HG02623 (cell line): ENCODE measurements around the gene SF3A2.

ENCODE experiments used
- ATAC-seq: cut with Tn5 transposase; IDR thresholded peaks from one replicate; pipeline ENCODE4 v1.9.1; 2021; ENCODE audit warnings: moderate library complexity; ENCODE audit not compliant: unreplicated experiment

SF3A2 gene

DNA sequence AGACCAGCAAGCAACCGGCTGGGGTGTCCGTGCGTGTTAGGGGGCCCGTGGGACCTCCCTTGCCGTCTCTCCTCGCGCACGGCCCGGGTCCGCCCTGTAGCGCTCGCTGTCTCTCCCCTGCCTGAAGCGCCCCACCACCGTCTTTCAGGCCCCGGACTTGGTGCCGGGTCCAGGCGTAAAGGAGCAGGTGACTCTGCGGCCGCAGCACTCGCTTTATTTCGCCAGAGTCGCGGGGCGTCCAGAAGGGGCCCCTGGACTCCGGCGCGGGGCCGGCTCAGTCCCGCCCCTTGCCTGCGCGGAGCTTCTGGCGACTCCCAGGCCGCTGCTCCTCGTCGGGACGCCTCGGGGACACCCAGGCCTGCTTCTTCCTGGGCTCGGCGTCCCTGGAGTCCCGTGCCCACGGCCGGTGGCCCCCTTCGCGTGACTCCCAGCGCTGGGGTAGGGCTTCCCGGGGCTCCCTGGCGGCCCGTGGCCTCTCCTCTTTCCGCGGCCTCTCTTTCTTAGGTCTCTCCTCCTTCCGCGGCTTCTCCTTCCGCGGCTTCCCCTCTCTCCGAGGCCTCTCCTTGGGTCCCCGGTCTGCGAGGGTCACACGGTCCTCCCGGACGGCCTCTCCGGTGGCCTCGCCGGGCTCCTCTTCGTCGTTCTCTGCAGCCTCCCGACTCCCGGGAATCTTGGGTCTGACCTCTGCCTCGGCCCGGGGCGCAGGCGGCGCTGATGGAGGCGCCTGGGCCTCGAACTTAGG is 15.6 kb downstream of the SF3A2 start:
- ATAC-seq = no peak

DNA sequence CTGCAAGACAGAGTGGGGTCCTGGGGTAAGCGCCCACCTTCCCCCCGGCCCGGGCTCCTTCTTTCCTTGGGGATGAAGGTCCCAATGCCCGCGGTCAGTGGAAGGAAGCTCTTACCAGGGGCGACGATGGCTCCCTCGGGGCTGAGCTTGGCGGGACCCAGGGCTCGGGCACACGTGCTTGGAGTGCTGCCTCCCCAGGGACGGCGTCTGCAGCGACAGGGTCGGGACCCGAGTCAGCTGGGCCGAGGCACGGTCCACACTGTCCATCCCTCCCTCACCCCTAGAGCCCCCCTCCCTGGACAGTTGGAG is 16.1 kb downstream of the SF3A2 start:
- no peak for ATAC-seq

DNA sequence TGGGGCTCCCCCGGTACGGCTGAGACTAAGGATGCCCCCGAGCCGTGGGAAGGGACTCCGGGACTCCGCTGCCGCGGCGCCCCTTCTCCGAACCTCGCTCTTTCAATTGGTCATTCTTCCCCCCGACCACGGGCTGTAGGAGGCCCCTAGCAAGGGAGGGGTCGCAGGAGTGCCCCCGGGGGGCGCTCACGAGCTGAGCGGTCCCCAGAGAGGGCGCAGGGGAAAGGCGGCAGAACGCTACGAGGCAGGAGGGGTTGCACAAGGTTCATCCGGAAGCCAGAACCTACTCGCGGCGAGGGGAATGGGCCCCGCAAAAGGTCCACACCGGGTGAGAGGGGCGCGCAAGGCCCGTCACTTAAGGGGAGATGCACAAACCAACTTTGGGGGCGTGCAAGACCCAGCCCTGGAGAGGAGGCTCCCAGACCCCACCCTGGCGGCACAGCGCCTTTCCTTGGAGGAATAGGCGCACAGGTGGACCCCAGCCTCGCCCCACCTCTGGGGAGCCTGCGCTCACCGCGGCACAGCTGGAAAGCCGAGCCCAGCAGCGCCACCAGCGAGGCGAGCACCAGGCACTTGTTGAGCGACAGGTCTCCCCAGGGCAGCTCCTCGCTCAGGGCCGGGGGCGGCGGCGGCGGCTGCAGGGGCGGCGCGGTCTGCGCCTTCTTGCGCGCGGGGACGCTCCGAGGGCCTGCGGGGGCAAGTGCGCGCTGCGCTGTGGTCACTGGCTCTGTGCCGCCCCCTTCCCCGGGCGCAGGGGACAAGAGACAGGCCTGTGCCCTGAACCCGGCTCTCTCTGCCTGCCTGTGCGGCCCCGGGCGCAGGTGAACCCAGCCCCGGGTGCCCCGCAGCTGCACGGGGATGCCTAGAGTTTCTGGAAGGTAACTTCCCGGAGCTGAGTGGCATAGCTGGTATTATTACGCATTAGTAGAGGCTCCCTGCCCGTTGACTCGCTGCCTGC is 16.8 kb downstream of the SF3A2 start:
- no peak for ATAC-seq

DNA sequence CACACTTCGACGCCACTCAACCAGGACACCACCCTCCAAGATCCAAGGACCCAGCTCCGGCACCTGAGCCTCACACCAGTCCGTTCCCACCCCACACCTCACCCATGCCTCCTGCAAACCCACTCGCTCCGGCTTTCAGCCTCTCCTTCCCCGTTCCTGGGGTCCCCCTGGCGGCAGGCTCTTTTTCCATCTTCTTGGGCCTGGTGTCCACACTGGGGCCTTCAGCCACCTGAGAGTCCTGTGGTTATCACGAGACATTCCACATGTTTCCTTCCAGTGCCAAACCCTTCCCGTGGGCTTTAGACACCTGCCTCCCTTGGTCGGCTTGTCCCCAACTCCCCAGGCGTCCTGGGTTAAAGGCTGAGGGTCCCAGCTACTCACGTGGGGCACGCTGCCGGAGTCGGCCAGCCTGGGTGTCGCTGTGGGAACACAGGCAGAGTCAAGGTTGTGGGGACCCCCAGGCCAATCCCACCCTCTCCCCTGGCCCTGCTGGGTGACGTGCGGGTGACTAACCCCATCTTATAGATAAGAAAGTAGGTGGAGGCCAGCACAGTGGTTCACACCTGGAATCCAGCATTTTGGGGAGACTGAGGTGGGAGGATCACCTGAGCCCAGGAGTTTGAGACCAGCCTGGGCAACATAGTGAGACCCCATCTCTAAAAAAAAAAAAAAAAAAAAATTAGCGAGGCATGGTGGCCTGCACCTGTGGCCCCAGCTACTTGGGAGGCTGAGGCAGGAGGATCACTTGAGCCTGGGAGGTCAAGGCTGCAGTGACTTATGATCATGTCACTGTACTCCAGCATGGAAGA is 17.6 kb downstream of the SF3A2 start:
- no peak for ATAC-seq

DNA sequence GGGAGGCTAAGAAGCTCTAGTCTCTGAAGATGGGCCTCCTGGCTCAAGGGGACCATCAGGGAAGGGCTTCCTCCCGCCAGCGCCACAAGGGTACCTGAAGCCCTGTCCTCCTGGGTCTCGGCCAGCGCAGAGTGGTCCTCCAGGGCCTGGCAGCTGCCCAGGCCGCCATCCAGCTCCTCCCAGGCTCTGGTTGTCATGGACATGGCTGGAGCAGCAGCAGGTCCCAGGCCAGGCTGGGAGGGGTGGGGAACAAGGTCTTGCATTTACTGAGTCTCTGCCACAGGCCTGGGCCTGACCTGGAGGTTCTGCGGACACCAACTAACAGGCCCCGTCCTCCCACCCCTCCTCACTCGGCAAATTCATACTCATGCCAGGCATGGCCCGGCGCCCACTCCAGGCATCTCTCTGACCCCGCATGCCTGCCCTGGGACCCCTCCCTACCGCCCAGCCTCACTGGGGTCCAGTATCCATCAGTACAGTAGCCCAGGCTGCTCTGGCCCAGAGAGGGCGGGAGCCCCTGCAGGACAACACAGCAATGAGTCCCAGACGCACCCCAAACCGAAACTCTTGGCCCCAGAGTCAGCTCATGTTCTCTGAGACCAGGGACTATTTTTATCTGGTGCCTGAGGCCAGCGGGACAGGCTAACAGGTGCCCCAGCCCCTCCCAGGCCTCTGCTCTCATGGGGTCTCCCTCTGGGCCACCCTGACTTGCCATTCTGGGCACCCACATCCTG is 18.7 kb downstream of the SF3A2 start:
- ATAC-seq = no peak

DNA sequence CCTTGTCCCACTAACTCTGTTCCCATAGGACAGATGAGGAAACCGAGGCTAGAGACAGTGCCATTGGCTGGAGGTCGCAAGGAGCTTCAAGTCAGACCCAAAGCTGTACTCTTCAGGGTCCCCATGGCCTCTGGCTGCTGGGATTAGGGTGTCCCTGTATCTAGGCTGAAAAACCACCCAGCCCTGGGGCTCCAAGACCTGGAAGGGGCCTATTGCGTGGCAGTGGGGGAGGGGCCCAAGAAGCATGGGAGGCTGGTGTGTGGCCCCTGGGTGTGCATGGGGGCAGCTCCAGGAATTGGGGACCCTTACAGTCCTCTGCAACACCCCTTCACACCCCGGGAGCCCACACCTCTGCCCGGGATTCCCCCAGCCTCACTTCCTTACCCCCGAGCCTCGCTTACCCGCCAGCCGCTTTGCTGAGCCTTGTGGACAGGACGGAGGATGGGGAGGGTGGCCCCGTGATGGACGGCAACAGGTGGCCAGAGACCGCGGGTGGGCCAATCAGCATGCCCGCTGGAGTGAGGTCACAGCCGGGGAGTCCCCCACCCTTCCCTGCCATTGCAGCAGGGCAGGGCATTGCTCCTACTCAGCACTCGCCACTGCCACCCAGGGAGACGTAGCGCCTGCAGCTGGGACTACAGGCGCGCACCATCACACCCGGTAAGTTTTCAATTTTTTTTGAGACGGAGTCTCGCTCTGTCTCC is 19.5 kb downstream of the SF3A2 start, which contains the start of gene JSRP1:
JSRP1 (minus strand) TSS at position 436 of the 704 bp plus-strand sequence. CDS start 1,103 bp downstream, outside the sequence.
- no peak for ATAC-seq

DNA sequence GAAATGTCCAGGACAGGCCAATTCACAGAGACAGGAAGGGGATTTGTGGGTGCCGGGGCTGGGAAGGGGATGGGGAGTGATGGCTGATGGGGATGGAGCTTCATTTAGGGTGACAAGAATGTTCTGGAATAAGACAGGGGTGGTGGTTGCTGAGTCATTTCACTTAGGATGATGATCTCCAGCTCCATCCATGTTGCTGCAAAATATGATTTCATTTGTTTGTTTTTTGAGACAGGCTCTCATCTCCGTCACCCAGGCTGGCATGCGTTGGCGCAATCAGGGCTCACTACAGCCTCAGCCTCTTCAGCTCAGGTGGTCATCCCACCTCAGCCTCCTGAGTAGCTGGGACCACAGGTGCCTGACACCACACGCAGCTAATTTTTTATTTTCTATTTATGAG is 22.7 kb downstream of the SF3A2 start:
- no peak for ATAC-seq

DNA sequence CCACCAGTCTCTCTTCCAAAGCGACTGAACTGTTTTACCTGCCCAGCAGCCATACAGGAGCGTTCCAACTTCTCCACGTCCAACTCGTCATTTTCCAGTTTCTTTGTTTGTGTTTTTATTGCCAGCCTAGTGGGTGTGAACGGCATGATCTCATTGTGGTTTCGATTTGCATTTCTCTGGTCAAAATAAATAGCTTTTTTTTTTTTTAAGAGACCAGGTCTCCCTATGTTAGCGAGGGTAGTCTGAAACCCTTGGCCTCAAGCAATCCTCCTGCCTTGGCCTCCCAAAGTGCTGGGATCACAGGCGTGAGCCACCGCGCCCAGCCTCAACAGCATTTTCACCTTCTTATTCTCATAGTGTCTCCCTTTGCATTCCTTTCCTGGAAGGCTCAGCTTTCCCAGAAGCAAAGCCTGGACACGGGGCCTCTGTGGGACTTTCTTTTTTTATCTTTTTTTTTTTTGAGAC is 23.7 kb downstream of the SF3A2 start:
- ATAC-seq = no peak

DNA sequence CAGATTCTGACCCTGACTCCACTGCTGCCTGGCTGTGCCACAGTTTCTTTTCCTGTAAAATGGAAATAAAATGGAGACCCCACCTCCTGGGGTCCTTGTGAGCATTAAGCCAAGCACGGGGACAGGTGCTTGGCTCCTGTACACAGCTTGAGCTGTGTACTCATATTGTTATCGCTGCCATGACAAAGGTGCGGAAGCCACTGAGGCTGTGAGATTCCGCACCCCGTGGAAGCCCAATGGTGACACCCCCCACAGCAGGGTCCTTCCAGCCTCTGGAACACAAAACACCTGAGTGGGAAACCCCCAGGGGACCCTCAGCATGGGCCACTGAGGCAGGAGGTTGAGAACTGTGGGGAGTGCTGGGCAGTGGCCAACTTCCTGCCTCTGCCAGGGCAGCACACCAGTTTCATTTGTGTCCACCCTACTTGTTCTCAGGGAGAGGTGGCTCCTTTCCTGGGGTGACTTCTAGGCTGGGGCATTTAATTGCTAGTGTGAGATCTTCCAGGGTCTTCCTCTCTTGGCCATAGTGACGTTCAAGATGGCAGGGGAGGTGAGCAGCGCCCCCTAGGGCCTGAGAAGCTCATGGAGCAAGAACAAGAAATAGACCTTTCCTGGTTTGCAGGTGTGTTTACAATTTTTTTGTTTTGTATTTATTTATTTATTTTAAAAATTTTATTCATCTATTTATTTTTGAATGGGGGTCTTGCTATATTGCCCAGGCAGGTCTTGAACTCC is 25.0 kb downstream of the SF3A2 start:
- no peak for ATAC-seq

DNA sequence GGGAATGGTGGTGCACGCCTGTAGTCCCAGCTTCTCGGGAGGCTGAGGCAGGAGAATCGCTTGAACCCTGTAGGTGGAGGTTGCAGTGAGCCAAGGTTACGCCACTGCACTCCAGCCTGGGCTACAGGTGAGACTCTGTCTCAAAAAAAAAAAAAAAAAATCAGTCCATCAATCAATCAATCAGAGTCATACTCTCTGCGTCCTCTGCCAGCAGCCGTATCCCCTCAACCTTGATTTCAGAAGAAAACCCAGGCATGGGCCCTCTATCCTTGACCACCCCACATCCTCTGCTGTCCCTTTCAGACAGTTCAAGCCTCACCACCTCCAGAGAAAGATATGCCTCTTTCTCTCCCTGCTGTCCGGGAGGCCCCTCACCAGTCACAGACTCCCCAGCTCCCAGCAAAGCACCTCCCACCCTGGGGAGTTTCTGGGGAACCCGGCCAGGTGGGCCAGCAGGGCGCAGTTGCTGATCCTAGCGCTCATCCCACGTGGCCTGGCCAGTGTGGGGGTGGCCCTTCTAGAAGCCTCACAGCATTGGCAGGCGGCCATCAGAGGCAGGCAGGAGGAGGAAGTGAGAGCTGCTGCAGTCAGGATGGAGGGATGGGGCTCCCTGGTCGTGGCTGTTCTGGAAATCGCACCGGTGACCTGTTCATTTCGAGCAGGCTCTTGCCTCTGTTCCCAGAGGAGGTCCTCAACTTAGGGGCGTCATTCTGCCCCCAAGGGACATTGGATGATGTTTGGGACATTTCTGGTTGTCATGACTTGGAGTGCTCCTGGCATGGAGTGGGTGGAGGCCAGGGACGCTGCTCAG is 29.8 kb downstream of the SF3A2 start:
- ATAC-seq = no peak

DNA sequence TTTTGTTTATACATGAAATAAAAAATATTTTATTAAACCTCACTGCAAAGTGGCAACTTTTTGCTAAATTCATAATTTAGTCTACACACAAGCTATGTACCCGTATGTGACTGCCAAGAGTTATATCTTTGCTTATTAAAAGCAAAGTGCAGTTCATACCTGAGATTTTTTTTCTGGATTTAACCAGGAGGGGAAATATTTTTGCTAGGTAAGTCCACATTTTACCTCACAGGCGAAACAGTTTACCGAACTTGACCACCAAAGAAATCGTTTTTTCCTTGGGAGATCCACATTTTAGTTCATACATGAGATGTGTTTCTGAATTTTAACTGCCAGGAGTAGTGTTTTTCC is 31.8 kb downstream of the SF3A2 start:
- no peak for ATAC-seq

DNA sequence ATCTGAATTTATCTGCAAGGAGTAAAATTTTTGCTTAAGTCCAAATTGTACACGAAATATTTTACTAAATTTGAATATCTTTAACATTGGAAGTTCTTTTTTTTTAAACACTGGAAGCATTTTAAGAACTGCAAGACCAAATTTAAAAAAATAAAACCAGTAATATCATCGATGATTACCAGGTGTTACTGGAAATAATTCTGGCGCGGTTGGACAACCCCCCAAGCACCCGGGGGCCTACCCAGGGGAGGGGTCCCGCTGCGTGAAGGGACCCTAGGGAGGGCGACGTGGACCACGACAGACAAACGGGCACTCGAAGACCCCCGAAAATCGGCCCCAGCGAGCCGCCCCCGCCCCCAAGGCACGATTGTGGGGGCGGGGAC is 32.2 kb downstream of the SF3A2 start:
- no peak for ATAC-seq

DNA sequence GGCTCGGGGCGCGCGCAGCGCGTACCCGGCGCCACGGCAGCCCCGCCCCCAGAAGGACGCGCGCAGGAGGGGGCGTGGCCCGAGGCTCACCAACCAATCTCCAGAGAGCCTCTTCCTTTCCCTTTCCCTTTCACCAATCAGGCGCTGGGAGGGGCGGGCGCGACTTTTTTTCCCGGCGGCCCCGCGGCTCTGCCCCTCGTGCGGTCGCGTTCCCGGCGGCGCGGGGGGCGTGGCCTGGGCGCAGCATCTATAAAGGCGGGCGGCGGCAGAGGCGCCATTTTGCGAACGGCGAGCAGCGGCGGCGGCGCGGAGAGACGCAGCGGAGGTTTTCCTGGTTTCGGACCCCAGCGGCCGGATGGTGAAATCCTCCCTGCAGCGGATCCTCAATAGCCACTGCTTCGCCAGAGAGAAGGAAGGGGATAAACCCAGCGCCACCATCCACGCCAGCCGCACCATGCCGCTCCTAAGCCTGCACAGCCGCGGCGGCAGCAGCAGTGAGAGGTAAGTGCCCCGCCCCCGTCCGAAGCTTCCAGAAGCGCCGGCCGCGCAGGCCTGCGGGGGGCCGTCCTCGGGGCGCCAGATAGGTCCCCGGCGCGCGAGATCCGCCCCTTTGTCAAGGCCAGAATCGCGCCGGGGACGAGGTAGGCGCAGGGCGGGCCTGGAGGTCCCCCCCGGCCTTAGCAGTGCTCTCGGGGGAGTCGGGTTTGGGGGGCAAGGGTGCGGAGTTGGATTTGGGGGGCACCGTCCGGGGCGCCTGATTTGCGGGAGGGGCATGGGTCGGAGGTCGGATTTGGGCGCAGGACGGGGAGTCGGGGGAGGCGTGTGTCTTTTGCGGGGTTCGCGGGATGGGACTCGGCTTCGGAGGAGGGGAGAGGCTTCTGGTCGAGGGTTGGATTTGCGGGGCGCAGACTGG is 32.9 kb downstream of the SF3A2 start:
- peak; percentile 47 for ATAC-seq

DNA sequence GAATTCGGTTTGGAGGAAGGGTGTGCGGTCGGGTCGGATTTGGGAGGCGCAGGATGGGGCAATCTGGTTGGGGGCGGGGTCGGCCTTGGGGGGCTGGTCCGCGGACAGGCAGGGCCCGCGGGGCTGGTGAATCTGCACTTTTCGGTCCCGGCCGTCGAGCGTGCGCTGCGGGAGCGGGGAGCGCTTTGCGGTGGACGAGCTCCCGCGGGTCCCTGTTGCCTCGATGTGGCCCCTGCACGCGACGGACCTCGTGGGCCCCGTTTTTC is 33.5 kb downstream of the SF3A2 start:
- no peak for ATAC-seq

DNA sequence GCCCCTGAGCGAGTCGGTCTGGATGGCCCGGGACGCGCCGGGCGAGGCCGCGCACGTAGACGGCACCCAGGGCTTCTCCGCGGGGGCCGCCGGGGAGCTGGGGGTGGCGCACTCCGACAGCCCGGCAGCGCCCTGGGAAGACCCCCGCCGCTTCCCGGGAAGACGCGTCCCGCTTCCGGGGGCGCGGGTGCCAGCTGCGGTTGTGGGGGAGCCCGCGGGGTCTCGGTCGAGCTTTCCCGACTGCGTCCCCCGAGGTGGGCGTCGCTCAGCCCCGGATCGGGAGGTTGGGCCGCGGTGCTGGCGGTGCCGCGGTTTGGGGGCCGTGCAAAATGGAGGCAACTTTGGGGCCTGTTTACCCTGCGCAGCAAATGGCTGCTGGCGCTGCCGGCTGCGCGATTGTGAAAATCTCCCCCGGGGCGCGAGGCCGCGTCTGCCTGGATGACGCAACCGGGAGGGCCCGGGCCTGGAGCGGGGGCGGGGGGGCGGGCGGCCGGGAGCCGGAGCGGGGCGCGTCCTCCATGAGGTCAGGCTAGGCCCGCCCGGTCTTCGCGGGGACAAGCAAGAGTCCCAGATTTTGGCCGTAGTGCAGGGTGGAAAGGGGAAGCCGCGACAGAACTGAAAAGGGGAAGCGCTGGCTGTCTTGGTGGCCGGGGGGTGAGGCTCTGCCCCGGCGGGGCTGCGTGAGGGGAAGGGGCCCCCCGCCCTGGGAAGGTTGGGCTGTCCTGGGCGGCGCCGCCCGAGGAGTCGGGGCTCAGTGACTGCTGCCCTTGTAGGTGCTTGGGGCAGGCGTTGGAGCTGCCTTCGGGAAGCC is 34.0 kb downstream of the SF3A2 start:
- ATAC-seq = no peak

DNA sequence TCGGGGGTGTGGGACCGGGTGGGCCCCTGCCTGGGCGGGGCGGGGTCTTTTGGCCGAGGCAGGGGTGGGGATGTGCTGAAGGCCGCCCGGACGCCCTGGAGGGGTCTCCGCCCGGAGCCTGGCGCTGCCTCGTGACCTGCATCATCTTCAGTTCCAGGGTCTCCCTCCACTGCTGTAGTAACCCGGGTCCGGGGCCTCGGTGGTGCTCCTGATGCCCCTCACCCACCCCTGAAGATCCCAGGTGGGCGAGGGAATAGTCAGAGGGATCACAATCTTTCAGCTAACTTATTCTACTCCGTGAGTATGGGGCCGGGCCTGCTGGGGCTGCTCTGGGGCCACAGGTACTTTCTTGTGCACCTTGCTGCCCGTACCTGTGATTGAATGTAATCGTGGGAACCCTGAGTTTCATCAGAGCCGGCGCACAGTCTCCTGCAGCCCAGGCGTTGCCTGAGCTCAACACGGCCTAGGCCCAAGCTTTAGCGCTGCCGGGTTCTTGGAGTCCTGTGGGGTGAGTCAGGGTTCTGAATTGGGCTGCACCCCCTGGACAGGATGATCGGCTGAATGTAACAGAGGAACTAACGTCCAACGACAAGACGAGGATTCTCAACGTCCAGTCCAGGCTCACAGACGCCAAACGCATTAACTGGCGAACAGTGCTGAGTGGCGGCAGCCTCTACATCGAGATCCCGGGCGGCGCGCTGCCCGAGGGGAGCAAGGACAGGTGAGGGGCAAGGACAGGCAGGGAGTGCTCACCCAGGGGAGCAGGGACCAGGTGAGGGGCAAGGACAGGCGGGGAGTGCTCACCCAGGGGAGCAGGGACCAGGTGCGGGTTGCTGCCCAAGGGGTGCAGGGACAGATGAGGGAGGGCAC is 34.8 kb downstream of the SF3A2 start:
- ATAC-seq = no peak
